ENCODE data around the gene CDCP2. TPM values are rescaled to one million over a fixed set of nuclear protein-coding genes. Genes with fewer than 3 reads are reported as not detected.
"Not testable (repeated sequence)": the region's sequence is repeated elsewhere in the genome, so short reads cannot be mapped to it uniquely, and the experiment has no call there.

The CDCP2 gene
- total RNA-seq, 4 donors from 2014 or later: 0.19 TPM; not detected in 3

- ATAC-seq (ENCODE audit: low FRiP score) (no peak), DNase-seq (ENCODE audit: low spot score) (no peak)
- TF ChIP-seq CTCF (IDR thresholded peaks at IDR 0.05): no peak
Observed at GRCh38 chr1:54096877-54097240, 55.9 kb downstream of the CDCP2 start.

GRCh38 chr1:54096227-54096876 lies 56.4 kb downstream of the CDCP2 start:
- ATAC-seq (ENCODE audit: low FRiP score) (no peak), DNase-seq (ENCODE audit: low spot score) (no peak)
- no peak for TF ChIP-seq CTCF (IDR thresholded peaks at IDR 0.05)

- ATAC-seq (ENCODE audit: low FRiP score): no peak
- no peak for DNase-seq (ENCODE audit: low spot score)
- no peak for TF ChIP-seq CTCF (IDR thresholded peaks at IDR 0.05)
Observed at GRCh38 chr1:54095546-54096226, 57.1 kb downstream of the CDCP2 start.

- not testable (repeated sequence) for ATAC-seq (ENCODE audit: low FRiP score); DNase-seq (ENCODE audit: low spot score)
Observed at GRCh38 chr1:54094730-54095105, 58.1 kb downstream of the CDCP2 start.

GRCh38 chr1:54094001-54094729 lies 58.6 kb downstream of the CDCP2 start:
- DNase-seq (ENCODE audit: low spot score) (no peak), ATAC-seq (ENCODE audit: low FRiP score) (no peak)
- TF ChIP-seq CTCF (IDR thresholded peaks at IDR 0.05): no peak

GRCh38 chr1:54091666-54092065 lies 61.1 kb downstream of the CDCP2 start:
- DNase-seq (ENCODE audit: low spot score) (no peak), ATAC-seq (ENCODE audit: low FRiP score) (no peak)
- TF ChIP-seq CTCF (IDR thresholded peaks at IDR 0.05): no peak

- no peak for TF ChIP-seq CTCF (IDR thresholded peaks at IDR 0.05)
- ATAC-seq (ENCODE audit: low FRiP score) (no peak), DNase-seq (ENCODE audit: low spot score) (no peak)
Observed at GRCh38 chr1:54088385-54088784, 64.4 kb downstream of the CDCP2 start.
